ENCODE data around the gene LOXL4.

Gene LOXL4

GRCh38 chr10:98303569-98303968 is 35.6 kb upstream of the LOXL4 start:
- Mint-ChIP-seq H3K36me3 (peaks cover 0 to 2% of the 10 kb centered on the region in 2 donors), H3K9me3 (peaks cover 0 to 4% of the 10 kb centered on the region in 2 donors), H3K4me3 (no peak overlapping the region), H3K27ac (no peak overlapping the region), H3K4me1 (peaks cover 0 to 2% of the 10 kb centered on the region in 2 donors), H3K27me3 (peaks cover 31 to 62% of the 10 kb centered on the region in 2 donors)
- no peak for DNase-seq
- ATAC-seq (replicated peaks), result no peak

- H3K36me3 Mint-ChIP-seq, result peaks cover 0 to 2% of the 10 kb centered on the region in 2 donors
- no peak overlapping the region for H3K27ac Mint-ChIP-seq
- peaks cover 0 to 4% of the 10 kb centered on the region in 2 donors for H3K9me3 Mint-ChIP-seq
- peaks cover 30 to 62% of the 10 kb centered on the region in 2 donors for H3K27me3 Mint-ChIP-seq
- ATAC-seq (replicated peaks), result no peak
- no peak overlapping the region for H3K4me3 Mint-ChIP-seq
- DNase-seq, result no peak
- H3K4me1 Mint-ChIP-seq, result peaks cover 0 to 2% of the 10 kb centered on the region in 2 donors
These were observed 34.9 kb upstream of the LOXL4 start for GRCh38 chr10:98302741-98303365.

GRCh38 chr10:98301664-98302319 is 33.8 kb upstream of the LOXL4 start:
- Mint-ChIP-seq H3K4me3 (no peak overlapping the region), H3K27me3 (peaks cover 30 to 62% of the 10 kb centered on the region in 2 donors), H3K4me1 (peaks cover 0 to 2% of the 10 kb centered on the region in 2 donors), H3K27ac (no peak overlapping the region), H3K36me3 (peaks cover 0 to 2% of the 10 kb centered on the region in 2 donors), H3K9me3 (peaks cover 0 to 4% of the 10 kb centered on the region in 2 donors)
- DNase-seq (no peak), ATAC-seq (replicated peaks) (no peak)

GRCh38 chr10:98300526-98301229 is 32.7 kb upstream of the LOXL4 start:
- DNase-seq, result no peak
- no peak overlapping the region for H3K4me3 Mint-ChIP-seq
- H3K27ac Mint-ChIP-seq, result no peak overlapping the region
- H3K4me1 Mint-ChIP-seq, result peaks cover 2 to 8% of the 10 kb centered on the region in 2 donors
- no peak for ATAC-seq (replicated peaks)
- H3K9me3 Mint-ChIP-seq, result no peaks in the 10 kb centered on the region
- peaks cover 33 to 64% of the 10 kb centered on the region in 2 donors for H3K27me3 Mint-ChIP-seq
- no peaks in the 10 kb centered on the region for H3K36me3 Mint-ChIP-seq

GRCh38 chr10:98299341-98299740 is 31.3 kb upstream of the LOXL4 start:
- Mint-ChIP-seq H3K4me3 (no peak overlapping the region), H3K9me3 (no peaks in the 10 kb centered on the region), H3K27me3 (peaks cover 34 to 64% of the 10 kb centered on the region in 2 donors), H3K4me1 (peaks cover 6 to 14% of the 10 kb centered on the region in 2 donors), H3K36me3 (no peaks in the 10 kb centered on the region), H3K27ac (no peak overlapping the region)
- DNase-seq (no peak), ATAC-seq (replicated peaks) (no peak)

GRCh38 chr10:98296524-98296923 is 28.5 kb upstream of the LOXL4 start:
- Mint-ChIP-seq H3K27me3 (peaks cover 30 to 60% of the 10 kb centered on the region in 2 donors), H3K27ac (no peak overlapping the region), H3K4me3 (no peak overlapping the region), H3K9me3 (no peaks in the 10 kb centered on the region), H3K4me1 (peaks cover 6 to 14% of the 10 kb centered on the region in 2 donors), H3K36me3 (no peaks in the 10 kb centered on the region)
- ATAC-seq (replicated peaks) (no peak), DNase-seq (no peak)

GRCh38 chr10:98295907-98296306 is 27.9 kb upstream of the LOXL4 start:
- no peak overlapping the region for H3K27ac Mint-ChIP-seq
- ATAC-seq (replicated peaks) (no peak), DNase-seq (no peak)
- H3K27me3 Mint-ChIP-seq, result peaks cover 30 to 59% of the 10 kb centered on the region in 2 donors
- no peak overlapping the region for H3K4me3 Mint-ChIP-seq
- peaks cover 6 to 14% of the 10 kb centered on the region in 2 donors for H3K4me1 Mint-ChIP-seq
- H3K36me3 Mint-ChIP-seq, result no peaks in the 10 kb centered on the region
- no peaks in the 10 kb centered on the region for H3K9me3 Mint-ChIP-seq

GRCh38 chr10:98295401-98295811 is 27.4 kb upstream of the LOXL4 start:
- DNase-seq (no peak), ATAC-seq (replicated peaks) (no peak)
- Mint-ChIP-seq H3K27ac (peak overlapping the region; percentile 16), H3K4me3 (no peak overlapping the region), H3K27me3 (peaks cover 30 to 54% of the 10 kb centered on the region in 2 donors), H3K4me1 (peaks cover 6 to 14% of the 10 kb centered on the region in 2 donors), H3K36me3 (no peaks in the 10 kb centered on the region), H3K9me3 (no peaks in the 10 kb centered on the region)

- H3K9me3 Mint-ChIP-seq, result no peaks in the 10 kb centered on the region
- peaks cover 4 to 14% of the 10 kb centered on the region in 2 donors for H3K4me1 Mint-ChIP-seq
- H3K27me3 Mint-ChIP-seq, result peaks cover 24 to 46% of the 10 kb centered on the region in 2 donors
- no peak overlapping the region for H3K4me3 Mint-ChIP-seq
- no peak overlapping the region for H3K27ac Mint-ChIP-seq
- DNase-seq (no peak), ATAC-seq (replicated peaks) (no peak)
- no peaks in the 10 kb centered on the region for H3K36me3 Mint-ChIP-seq
These were observed 26.3 kb upstream of the LOXL4 start for GRCh38 chr10:98294270-98294627.

- ATAC-seq (replicated peaks) (peak; percentile 21 to 25), DNase-seq (no peak)
- no peaks in the 10 kb centered on the region for H3K9me3 Mint-ChIP-seq
- peaks cover 24 to 42% of the 10 kb centered on the region in 2 donors for H3K27me3 Mint-ChIP-seq
- H3K27ac Mint-ChIP-seq, result no peak overlapping the region
- peaks cover 4 to 14% of the 10 kb centered on the region in 2 donors for H3K4me1 Mint-ChIP-seq
- H3K36me3 Mint-ChIP-seq, result no peaks in the 10 kb centered on the region
- H3K4me3 Mint-ChIP-seq, result no peak overlapping the region
These were observed 25.7 kb upstream of the LOXL4 start for GRCh38 chr10:98293550-98294269.

- Mint-ChIP-seq H3K9me3 (no peaks in the 10 kb centered on the region), H3K27me3 (peaks cover 20 to 37% of the 10 kb centered on the region in 2 donors), H3K27ac (no peak overlapping the region), H3K4me1 (peaks cover 4 to 14% of the 10 kb centered on the region in 2 donors), H3K36me3 (no peaks in the 10 kb centered on the region), H3K4me3 (no peak overlapping the region)
- ATAC-seq (replicated peaks), result no peak
- no peak for DNase-seq
These were observed 25.0 kb upstream of the LOXL4 start for GRCh38 chr10:98292971-98293370.

- no peak for DNase-seq
- H3K9me3 Mint-ChIP-seq, result no peaks in the 10 kb centered on the region
These were observed 21.8 kb upstream of the LOXL4 start for GRCh38 chr10:98289802-98290209.

GRCh38 chr10:98287321-98287720 is 19.3 kb upstream of the LOXL4 start:
- no peaks in the 10 kb centered on the region for H3K36me3 Mint-ChIP-seq
- H3K27me3 Mint-ChIP-seq, result peaks cover 26 to 38% of the 10 kb centered on the region in 2 donors
- H3K4me3 Mint-ChIP-seq, result no peak overlapping the region
- DNase-seq (no peak), ATAC-seq (replicated peaks) (no peak)
- H3K9me3 Mint-ChIP-seq, result peaks cover 0 to under 1% of the 10 kb centered on the region in 2 donors
- no peaks in the 10 kb centered on the region for H3K4me1 Mint-ChIP-seq
- no peak overlapping the region for H3K27ac Mint-ChIP-seq

More at GRCh38 chr10:98289802-98290209, 21.8 kb upstream of the LOXL4 start:
- Mint-ChIP-seq H3K4me1 (no peaks in the 10 kb centered on the region), H3K27ac (no peak overlapping the region), H3K36me3 (no peaks in the 10 kb centered on the region), H3K27me3 (peaks cover 27 to 37% of the 10 kb centered on the region in 2 donors), H3K4me3 (no peak overlapping the region)
- ATAC-seq (replicated peaks), result no peak

GRCh38 chr10:98286419-98286818 is 18.4 kb upstream of the LOXL4 start:
- no peaks in the 10 kb centered on the region for H3K36me3 Mint-ChIP-seq
- DNase-seq, result no peak
- H3K27ac Mint-ChIP-seq, result no peak overlapping the region
- H3K27me3 Mint-ChIP-seq, result peaks cover 31 to 38% of the 10 kb centered on the region in 2 donors
- no peak for ATAC-seq (replicated peaks)
- H3K4me3 Mint-ChIP-seq, result no peak overlapping the region
- H3K4me1 Mint-ChIP-seq, result no peaks in the 10 kb centered on the region
- H3K9me3 Mint-ChIP-seq, result peaks cover 4 to 8% of the 10 kb centered on the region in 2 donors

All from stimulated activated naive B cell treated with anti-CD40 and anti-IgM and Interleukin-4, amounts not matched to agents 10 μg/mL and 1 μg/mL and 100 μg/mL, for 72 hours (primary cell).